GM21515 (cell line): ENCODE data around the gene EYA4.
"Not testable (repeated sequence)": the region's sequence is repeated elsewhere in the genome, so short reads cannot be mapped to it uniquely, and the experiment has no call there.

ENCODE experiments used
- ATAC-seq: cut with Tn5 transposase; IDR thresholded peaks from one replicate; pipeline ENCODE4 v1.9.1; 2021; ENCODE audit not compliant: unreplicated experiment

EYA4 gene

DNA sequence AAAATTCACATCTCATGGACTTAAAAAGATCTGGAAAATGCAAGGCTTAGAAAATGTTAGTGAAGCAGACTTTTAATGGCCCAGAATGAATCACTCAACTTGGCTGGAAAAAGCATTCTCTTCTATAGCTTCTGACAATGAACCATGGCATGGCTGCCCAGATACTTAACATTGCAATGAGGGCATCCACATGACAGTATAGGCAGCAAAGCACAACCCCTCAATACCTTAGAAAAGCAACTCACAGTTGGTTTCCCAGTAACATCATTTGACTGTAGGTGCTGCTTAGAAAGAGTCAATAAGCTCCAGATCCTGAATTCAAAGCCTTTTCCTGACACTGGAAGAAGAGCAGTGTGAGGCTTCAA is 155.8 kb downstream of the EYA4 start:
- no peak for ATAC-seq

DNA sequence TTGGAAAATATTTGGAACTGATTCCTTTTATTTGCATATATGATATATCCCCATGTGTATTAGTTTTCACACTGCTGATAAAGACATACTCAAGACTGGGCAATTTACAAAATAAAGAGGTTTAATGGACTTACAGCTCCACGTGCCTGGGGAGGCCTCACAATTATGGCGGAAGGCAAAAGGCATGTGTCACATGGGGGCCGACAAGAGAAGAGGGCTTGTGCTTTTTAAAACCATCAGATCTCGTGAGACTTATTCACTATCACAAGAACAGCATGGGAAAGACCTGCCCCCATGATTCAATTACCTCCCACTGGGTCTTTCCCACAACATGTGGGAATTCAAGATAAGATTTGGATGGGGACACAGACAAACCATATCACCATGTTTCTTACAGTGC is 156.4 kb downstream of the EYA4 start:
- ATAC-seq = not testable (repeated sequence)

DNA sequence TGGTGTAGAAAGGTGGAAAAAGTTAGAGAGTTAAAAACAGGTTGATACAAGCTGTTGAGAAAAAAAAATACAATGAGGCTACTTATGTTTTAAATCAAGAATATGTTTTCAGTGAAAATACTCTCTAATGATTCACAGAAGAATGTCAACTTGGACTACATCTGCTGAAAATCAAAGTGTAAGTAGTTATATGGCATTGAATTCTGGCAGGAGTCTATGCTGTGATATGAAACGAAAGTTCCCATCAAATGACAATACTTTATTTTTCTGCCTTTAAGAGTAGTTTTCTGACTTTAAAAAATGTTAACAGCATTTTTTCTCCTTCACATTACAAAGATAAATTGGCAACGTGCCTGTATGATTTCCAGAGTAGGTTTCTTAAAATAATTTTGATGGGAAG is 158.3 kb downstream of the EYA4 start:
- no peak for ATAC-seq

DNA sequence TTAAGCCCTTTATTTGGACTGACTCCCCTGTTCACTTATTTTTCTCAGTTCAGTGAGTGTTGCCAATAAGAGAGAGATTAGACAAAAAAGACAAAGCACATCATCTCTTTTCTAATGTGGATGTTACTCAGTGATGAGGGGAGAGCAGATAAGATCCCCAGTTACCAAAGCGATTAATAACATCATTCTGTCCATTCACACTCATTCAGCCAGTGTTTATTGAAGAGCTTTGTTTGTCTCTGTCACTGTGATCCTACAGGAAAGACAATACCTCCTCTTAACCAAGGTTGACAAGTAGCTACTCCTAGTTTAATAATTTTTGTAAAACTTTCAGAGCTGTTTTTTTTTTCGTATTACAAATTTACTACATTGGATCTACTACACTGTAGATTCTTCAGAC is 163.0 kb downstream of the EYA4 start:
- no peak for ATAC-seq

DNA sequence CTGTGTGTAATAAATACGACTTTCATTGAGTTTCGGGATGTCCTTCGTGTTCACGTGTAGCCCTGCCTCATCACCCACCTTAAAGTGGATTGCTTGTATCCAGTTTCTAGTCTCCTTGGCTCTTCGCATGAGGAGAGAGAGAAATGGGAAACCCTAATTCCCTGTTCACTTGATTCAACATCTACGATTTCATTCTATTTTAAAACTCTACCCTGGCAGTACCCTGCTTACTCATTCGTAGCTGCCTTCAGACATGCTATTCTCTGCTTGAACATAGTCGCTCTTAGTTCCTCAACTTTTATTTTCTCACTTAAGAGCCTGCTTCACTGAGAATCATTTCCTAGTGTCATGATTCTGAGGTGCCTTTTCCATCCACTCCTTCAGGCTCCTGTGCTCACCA is 163.6 kb downstream of the EYA4 start:
- no peak for ATAC-seq

DNA sequence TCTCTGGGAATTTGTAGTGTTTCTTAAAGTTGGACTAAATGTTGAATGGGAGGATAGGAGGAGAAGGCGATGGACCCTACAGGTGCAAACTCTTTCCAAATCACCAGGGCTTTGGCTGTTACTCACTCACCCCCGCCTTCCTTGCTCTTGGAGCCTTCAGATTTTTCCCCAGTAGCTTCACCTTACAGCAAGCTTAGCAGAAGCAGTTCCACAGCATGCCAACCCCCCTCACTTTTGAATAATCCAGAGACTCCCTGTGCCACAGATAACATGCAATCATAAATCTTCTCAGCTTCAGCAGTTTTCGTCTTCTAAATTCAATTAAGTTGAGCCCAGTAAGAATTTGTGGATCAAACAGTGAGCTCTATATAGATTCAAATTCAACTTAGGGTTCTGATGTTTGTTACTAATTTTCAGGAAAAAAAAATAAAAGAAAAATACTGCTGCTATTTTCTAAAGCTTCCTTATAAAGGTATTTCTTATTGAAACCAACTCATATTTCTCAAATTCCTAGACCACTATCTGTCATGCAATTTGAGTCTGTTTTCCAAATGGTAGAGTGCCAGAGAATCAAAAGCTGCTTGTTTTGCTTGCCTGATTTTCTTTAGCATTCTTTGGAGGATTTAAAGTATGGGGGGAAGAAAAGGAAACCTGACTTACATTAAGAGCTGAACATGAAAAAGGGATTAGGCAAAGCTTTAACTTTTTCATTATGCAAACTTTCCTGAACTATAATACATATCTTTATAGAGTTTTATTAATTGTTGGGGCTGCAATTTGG is 166.4 kb downstream of the EYA4 start:
- ATAC-seq = no peak

DNA sequence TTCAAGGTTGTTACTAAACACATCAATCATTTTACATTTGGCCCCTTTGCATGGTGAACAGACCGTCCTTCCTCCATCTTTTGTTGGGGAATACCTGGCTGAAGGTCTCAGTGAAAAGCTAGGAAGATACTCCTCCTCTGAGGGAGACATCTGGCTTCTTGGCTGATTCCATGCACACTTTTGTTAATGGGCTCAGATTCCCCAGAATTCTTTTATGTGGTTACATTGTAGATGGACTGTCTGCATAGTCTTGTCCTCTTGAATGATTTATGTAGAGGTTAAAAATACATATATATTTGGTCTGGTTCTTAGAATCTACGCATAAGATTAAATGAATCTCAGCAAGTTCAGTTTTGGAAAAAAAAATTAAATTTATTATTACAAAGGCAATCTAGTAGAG is 167.0 kb downstream of the EYA4 start:
- no peak for ATAC-seq

DNA sequence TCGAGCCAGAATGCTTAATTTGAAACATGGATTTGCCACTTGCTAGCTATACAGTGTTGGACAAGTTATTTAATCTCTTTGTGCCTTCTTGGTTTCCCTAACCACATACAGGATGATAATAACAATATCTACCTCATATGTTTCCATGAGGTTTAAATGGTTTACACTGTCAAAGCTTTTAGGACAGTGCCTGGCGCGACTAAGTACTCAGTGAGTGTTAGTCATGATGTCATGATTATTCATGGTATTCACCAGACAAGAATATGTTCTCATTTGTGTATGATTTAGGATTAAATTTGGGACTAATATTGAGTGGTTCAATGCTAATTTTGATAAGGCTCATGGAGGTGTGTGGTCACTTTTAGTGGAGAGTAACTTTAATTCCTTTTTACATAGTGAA is 167.4 kb downstream of the EYA4 start:
- ATAC-seq = no peak

DNA sequence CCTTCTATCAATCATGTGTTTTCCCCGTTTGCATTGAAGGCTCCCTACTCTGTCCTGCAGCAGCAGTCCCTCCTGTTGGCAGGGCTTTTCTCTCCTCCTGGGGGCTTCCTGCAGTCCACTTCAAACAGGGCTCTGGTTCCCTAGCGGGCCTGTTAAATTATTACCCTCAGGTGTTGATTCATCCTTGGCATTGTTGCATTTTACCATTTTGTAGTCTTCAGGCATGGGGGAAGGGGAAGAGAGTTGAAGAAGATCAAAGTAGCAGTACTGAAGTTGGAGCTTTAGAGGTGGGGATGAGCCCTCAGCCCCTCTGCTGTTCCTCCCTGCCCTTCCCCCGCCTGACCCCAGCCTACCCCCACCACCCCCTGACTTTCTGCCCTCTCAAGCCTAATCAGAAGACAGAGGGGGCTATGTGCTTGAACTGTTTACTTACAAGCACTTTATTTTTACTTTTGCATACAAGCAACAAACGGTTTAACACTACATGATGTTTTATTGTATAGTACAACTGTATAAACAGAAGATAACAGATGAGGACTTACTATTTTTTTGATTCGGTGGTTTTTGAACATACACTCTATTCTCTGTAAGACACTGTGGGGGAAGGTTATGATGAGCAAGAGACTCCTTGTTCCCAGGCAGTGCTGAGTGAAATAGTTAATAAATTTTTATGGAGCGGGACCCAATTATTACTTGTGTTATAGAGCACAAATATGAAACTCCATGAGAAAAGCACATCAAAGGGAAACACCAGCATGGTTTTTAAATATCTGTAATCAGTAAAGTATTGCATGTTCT is 169.7 kb downstream of the EYA4 start:
- no peak for ATAC-seq

DNA sequence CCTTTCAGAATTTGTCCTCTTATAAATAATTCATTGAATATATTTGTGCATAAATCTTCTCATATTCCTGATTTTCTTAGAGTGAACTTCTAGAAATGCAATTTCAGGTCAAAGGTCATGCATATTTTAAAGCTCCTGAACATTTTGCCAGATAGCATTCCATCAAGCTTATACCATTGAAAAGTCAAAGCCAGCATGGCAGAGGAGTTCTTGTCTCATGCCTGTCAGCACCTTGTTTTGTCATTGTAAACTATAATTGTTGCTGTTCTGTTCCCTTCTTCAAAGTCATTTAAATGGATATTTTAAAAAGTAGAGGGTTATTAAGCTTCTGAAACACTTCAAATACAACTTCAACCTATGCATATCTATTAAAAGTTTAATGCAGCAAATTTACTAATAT is 170.6 kb downstream of the EYA4 start:
- ATAC-seq = no peak

DNA sequence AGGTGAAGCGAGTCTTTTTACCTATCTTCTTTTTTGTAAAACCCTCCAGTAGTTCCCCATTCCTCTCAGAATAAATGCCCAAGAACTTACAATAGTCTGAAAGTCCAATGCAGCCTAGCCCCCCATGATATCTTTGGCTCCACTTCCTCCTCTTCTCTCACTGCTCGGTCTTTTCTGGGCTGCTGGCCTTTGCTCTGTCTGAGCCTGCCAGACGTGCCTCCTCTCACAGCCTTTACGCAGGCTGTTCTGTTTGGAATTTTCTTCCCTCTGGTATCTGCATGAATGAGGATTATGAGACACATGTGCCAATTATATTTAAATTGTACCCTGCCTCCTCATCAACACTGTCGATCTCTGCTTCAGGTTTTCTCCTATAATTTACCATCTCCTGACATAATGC is 174.1 kb downstream of the EYA4 start:
- ATAC-seq = no peak

DNA sequence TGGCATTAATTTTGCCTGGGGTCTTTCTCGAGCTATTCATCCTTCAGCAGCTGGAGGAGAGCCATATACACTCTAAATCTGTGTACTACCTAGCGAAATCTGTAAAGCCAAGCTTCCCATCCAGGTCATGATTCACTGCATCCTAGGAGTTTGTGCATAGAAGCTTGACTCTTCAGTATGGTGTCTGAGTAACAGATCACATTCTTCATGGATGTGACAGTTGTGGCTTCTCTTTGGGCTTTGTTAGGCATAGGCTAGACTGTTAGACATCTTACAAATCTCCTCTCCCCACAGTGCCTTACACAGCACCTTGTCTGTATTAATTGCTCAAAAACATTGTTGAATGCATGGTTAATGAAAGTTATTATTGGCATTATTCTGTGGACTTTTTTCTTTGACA is 177.0 kb downstream of the EYA4 start:
- ATAC-seq = no peak

DNA sequence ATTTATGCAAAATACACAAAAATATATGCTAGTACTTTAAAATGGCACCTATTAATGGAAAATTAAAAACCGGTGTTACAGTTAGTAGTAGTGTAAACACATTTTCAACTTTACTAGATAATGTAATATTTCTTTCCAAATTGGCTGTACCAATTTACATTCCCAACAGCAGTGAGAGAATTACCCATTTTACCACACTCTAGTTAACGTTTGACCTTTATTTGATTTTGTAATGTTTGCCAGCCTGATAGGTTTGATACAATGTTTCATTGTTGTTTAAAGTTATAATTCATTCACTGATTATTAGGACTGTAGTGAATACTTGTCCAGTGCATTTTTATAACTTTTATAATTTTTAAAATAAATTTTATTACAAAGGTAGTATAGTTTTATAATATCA is 182.1 kb downstream of the EYA4 start:
- no peak for ATAC-seq

DNA sequence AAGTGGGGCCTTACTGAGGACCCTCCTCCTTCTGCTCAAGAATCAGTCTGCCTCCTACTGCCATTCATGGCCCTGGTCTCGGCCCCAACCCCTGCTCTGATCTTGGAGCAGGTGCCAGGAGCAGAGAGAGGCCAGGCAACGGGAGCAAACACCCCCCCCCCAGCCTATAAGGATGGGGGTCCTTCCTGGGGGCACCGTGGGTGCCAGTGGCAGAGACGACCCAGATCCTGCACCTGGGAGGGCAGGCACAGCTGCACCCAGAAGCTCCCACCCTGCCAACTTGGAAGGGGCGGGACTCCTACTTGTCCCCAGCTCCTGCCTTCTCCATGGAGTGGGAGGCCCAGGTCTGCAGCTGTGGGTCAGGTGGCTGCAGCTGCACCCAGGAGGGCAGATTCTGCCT is 183.2 kb downstream of the EYA4 start:
- no peak for ATAC-seq

DNA sequence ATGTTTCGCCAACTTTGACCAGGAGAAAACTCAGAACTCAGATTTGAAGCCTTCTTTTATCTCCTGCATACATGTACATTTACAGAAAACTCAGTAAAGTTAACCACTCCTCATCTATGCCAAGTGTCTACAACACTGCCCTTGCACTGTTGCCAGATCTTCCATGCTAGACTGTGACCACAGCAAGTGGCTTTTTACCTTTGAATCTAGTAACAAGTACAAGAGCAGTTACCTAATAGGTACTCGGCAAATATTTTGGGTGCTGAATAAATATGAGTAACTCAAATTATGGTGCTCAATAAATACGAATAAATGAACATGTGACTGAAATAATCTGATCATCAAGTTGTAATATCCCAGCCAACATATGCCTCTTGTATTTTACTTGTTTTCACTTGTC is 184.9 kb downstream of the EYA4 start:
- ATAC-seq = no peak

DNA sequence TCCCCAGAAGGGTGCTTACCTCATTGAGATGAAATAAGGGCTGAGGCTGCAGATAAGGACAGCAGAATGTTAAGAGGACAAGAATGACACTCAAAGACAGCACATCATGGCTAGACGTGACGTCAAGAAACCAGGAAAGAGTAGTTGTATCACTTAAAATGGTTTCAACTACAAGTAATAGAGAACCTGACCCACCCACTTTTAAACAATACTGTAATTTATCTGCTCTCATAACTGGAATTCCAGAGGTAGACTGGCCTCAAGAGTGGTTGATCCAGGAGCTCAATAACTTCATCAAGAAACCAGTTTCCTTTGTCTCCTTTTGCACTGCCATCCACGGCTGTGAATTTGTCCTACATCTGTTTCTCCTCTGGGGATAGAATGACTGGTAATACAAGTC is 187.1 kb downstream of the EYA4 start:
- no peak for ATAC-seq

DNA sequence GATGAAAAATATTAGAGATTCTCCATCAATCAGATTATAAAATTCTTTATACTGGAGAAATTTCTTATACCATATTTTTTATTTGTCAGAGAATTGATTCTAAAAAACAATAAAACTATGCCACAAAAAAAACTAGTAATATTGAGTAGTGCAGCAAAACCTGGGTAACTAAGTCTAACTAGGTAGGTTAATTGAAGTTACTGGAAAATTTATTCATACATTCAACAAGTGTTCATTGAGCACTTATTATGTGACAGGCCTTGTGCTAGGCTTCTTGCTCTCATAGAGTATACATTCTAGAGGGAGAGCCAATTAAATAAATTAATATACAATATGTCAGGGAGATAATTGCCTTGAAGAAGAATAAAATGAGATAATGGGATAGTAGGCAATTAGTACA is 189.4 kb downstream of the EYA4 start:
- no peak for ATAC-seq

DNA sequence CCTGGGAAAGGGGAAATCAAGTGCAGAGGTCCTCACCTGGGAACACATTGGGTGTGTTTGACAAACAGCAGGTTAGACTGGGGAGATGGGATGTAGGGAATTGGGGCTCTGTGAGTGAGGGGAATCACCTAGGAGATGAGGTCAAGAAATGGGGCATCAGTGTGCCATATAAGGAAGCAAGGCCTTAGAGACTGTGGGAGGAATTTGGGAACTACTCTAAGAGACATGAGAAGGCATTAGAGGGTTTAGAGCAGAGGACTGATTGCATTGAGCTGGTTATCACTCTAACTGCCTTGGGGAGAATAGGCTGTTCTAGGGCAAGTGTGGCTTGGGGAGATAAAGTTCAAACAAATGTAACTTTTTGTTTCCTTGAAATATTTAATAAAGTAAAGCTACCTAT is 189.9 kb downstream of the EYA4 start:
- ATAC-seq = no peak

DNA sequence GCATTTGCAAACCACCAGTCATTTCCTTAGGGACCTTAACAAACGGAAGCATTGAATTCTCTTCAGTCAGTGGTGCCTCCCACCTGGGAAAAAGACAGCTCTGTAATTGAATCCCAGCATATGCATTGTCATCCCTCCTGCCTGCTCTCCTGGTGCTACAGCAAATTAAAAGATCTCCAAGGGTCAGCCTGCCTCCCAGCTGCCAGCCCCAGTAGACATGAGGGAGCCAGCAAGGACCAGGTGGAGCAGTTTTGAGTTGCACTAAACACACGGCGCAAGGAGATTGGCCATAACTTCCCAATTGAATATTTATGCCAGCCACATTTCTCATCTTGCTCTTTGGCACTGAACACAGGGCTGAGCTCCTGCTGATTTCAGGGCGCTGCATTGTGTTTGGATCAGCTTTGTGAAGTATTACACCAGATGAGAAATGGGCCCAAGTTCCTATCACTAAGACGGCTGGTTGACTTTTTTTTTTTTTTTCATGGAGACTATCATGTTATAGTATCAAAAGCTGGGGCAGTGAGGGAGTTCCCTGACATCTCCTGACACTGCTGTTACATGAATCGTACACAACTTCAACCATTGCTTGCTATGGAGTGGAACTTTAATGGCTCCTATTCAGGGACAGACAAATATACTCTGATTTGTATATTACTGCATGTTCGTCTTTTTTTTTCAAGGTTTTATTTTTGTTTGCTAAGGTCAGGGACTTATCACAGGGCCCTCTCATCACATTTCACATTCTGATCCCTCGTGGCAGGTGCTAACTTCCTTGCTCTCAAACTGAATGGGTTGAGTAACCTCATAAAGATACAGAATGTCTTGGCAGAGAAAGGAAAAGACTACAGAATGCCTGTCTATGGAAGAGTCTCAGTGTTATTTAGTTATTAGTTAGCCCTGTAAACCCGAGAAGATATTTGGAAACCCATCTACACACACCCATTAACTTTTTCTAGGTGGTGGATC is 191.1 kb downstream of the EYA4 start:
- ATAC-seq = no peak

DNA sequence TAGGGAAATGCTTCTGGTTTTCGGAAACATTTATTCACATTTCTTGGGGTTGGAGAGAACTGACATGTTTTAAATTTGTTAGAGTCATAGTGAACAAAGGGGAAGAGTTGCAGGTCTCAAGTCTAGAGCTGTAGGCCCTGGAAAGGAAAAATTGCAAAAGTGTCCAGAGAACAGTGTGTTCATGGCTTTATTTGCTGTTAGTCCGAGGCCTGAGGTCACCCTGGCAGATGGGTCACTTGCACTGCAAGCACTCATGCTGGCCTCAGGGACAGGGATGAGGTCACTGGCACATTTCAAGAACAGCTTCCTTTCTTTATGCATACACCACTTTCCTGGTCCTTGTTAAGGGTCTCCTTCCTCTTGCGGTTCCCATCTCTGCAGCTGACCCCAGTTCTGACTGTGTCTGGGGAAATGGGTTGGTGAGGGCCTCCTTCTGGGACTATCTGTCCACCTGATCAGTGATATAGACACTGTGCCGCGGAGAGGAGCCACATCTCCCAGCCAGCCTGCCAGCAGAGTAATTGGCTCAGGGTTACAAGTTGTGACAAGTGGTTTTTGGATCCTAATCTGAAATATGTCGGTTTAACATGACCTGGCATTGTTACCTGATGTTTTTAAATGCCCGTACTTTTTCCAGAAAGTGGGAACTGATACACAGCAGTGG is 194.0 kb downstream of the EYA4 start:
- no peak for ATAC-seq

DNA sequence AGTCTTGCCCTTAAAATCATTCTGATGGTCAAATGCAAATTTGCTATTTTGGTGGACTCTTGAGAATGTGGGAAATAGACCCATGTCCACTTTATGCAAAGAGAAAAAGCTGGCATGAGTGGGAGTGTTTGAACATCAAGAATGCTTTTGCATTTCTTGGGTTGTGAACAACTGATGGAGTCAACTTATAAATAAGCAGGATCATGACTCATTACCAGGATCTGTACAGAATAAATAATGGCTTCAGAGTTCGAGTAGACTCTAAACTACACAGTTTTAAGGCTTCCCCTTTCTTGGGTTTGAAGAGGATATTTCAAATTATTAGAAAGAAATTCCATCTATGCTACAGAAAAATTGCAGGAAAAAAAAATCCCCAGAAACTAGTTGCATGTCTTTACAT is 195.5 kb downstream of the EYA4 start:
- no peak for ATAC-seq
